Activated CD8-positive, alpha-beta memory T cell treated with anti-CD3 and anti-CD28 coated beads for 36 hours (primary cell): ENCODE data around the gene CLCF1. TPM values are rescaled to one million over a fixed set of nuclear protein-coding genes. Genes with fewer than 3 reads are reported as not detected.

Source experiments
- CTCF ChIA-PET: fragments of 350-600 bp; sonication (Branson Sonifier 250); formaldehyde crosslinking; loops from one replicate; lab custom pipeline; 2021; ENCODE audit warnings: antibody characterized with exemption; lab: Charles Lee
- POLR2A ChIA-PET: fragments of 350-600 bp; sonication (Branson Sonifier 250); formaldehyde crosslinking; loops from one replicate; lab custom pipeline; 2021; ENCODE audit warnings: antibody characterized with exemption; lab: Charles Lee
- total RNA-seq, 2 experiments: library from RNA; stranded (reverse); gene quantifications; one replicate each; pipeline ENCODE4 v1.2.3, GENCODE V29; 2021

Gene CLCF1
- total RNA-seq, 2 experiments from 2014 or later = 2.9 to 3.5 TPM

DNA sequence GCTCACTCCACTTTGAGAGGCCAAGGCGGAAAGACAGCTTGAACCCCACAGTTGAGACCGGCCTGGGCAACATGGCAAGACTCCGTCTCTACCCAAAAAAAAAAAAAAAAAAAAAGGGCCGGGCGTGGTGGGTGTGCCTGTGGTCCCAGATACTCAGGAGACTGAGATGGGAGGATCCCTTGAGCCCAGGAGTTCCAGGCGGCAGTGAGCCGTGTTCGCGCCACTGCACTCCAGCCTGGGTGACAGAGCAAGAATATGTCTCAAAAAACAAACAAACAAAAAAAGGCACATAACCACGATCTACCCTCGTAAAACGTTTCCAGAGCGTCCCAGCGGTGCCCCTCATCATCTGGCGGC is 17.5 kb upstream of the CLCF1 start:
- POLR2A ChIA-PET = interaction anchor here (0.7 to 2.4 kb wide), 4 partner anchors 10 to 96 kb away, joined by 8 to 26 read pairs (median 11); partner anchors contain the start of gene PPP1CA
- CTCF ChIA-PET = interaction anchor here (0.6 to 4.0 kb wide), 7 partner anchors 9 to 98 kb away, joined by 3 to 24 read pairs (median 7); partner anchors contain the start of genes POLD4 and PPP1CA

DNA sequence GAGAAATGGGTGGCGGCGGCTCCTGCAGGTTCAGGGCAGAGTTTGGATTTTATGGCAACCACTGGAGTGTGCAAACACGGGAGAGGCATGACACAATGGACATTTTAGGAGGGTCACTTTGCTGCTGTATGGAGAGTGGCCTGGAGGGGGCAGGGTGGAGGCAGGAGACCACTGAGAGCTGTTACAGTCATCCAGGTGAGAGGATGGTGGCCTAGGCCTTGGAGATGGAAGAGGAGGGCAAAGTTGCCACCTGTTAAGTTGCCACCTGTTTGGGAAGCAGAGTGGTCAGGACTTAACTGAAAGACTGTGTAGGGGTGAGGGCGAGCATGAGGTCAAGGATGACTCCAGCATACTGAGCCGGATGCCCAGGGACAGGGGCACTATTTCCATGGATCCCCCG is 16.1 kb upstream of the CLCF1 start:
- ChIA-PET CTCF (interaction anchor here (1.0 to 4.0 kb wide), 10 partner anchors 9 to 72 kb away, joined by 3 to 24 read pairs (median 5); partner anchors contain the start of genes POLD4, PPP1CA, PTPRCAP and TBC1D10C), POLR2A (no interaction called here)

DNA sequence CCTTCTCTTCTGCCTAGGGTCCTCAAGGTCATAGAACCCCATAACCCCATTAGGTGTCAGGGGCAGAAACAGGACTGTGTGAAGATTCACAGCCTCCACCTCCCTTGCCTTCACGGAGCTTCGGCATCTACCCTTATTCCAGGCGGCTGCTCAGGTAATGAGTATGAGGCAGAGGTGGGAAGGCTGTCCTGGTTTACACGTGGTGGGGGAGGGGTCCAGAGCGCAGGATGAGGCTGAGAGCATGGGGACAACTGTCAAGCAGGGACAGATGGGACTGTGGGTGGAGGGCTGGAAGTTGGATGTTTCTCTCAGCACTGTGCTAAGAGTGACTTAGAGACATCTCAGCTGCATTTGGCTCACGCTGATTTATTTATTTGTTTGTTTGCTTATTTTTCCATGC is 14.1 kb upstream of the CLCF1 start:
- CTCF ChIA-PET = interaction anchor here (0.7 to 19.8 kb wide), 5 partner anchors 14 to 89 kb away, joined by 3 to 601 read pairs (median 3); partner anchors contain the start of genes POLD4 and PPP1CA
- POLR2A ChIA-PET = no interaction called here

- ChIA-PET POLR2A (interaction anchor here (0.7 to 1.0 kb wide), 2 partner anchors 8 to 34 kb away, joined by 3 to 5 read pairs; no protein-coding TSS in a partner anchor), CTCF (interaction anchor here (0.7 to 19.8 kb wide), 7 partner anchors 13 to 89 kb away, joined by 3 to 601 read pairs (median 3); partner anchors contain the start of genes CLCF1, POLD4 and PPP1CA)
These were observed 13.7 kb upstream of the CLCF1 start for GRCh38 chr11:67387069-67387468.

- ChIA-PET POLR2A (no interaction called here), CTCF (interaction anchor here (0.5 to 19.8 kb wide), 5 partner anchors 8 to 195 kb away, joined by 3 to 601 read pairs (median 4); partner anchors contain the start of genes CLCF1 and POLD4)
These were observed 11.5 kb upstream of the CLCF1 start for GRCh38 chr11:67384851-67385366.

DNA sequence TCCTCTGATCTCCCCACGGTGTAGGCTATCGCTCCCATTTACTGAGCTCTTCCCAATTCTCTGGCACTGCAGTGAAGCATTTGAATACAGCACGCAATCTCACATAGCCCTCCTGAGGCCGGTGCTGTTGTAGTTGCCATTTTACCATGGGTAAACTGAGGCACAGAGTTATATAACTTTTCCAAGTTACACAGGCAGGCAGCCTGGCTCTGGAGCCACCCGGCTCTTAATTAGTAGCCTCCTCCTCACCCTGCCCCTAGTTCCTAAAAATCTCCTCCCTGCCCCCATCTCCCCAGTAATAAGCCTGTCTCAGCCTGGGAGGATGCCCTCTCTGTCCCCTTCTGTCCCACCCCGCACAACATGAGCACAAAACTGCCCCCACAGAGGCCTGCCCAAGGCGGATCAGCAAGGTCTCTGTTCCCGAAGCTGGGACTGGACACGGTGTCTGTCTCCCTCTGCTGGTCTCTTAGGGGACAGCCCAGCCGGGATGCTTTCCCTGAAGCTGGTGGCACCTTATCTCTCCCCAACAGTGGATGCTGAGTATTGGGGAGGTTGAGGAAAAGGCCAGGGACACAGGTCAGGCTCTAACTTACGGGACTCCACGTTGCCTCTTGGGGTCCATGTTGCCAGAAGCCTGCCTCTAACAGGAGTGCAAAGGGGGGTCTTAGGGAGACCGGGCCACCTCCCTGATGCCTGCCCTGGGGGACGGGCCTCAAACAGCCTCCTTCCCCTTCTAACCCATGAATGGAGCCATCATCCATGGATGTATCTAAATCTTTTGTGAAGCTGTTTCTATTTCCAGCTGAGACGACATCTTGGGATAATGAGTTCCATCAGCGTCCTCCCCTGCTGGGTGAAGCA is 9.1 kb upstream of the CLCF1 start:
- CTCF ChIA-PET = interaction anchor here (0.6 to 19.8 kb wide), 33 partner anchors 9 to 159 kb away, joined by 3 to 601 read pairs (median 4); partner anchors contain the start of genes CLCF1, GRK2, POLD4 and PPP1CA
- POLR2A ChIA-PET = interaction anchor here (0.7 to 1.6 kb wide), 3 partner anchors 27 to 31 kb away, joined by 3 to 5 read pairs (median 4); partner anchors contain the start of gene POLD4

DNA sequence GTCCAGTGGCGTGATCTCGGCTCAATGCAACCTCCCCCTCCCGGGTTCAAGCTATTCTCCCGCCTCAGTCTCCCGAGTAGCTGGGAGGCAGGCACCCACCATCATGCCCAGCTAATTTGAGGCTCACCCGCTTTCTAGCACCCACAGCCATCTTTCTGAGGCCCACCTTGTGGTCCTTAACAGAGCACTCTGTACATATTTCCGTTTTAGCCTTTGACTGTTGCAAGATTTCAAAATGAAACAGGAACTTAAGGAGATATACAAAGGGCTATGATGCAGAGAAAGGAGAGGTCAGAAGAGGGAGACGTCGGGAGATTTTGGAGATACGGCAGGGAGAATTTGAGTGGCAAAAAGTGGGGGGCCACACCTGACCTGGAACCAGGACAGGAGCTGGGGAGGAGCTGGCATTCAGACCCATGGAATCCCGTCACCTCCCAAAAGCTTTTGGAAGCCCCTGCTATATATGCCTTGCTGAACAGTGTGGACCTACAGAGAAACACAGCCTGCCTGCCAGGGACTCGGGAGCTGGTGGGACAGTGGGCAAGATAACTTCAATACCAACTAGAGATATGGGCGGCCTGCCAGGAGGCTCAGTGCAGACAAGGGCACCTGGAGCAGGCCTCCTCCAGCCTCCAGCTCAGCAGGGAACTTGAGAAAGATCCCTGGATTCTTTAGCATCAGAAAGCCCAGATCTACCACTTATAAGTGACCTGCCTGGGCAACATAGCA is 8.0 kb upstream of the CLCF1 start:
- ChIA-PET CTCF (interaction anchor here (1.1 to 19.8 kb wide), 15 partner anchors 8 to 142 kb away, joined by 3 to 601 read pairs (median 7); partner anchors contain the start of genes CLCF1, POLD4, PPP1CA and RAD9A), POLR2A (interaction anchor here (1.5 to 1.6 kb wide), 2 partner anchors 26 to 28 kb away, joined by 4 to 5 read pairs; partner anchors contain the start of gene POLD4)

DNA sequence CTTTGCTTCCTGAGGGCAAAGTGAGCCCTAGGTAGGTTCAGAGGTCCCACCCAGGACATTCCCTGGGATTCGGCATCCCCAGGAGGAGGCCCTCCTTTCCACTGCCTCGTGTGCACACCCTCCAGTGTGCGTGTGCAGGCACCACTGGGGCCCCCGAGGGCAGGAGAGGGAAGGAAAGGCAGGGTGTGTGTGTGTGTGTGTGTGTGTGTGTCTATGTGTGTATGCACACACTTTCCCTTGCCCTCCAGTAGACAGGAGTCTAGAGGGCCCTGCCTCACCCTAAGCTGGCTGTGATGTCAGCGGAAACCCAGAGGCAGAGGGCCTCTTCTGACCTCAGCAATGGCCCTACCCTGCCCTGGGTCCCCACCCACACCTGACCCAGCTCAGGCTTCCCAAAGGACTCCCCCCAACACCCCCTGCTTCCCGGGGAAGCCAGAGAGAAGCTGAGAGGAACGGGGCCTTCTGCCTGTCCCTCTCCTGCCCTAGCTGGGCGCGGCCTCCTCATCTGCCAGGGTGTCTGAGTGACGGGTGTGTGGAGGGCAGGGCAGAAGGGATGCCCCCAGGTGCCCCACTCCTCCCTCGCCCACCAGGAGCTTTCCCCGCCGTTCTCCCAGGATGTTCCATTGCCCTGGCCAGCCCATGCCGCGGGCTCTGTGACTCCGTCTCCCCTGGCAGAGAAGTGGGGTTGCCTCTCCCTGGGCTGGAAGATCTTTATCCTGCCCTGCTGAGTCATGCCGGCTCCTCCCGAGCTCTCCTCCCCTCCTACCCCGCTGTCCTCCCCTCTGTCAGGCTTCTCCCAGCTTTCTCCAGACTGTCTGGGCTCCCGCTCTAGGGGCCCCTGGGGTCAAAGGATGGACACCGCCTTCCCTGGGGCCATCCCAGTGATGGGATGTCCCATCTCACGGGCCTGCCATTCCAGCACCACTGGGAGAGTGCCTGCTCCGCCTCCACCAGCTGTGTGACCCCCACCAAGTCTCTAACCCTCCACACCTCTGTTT is 6.0 kb upstream of the CLCF1 start:
- POLR2A ChIA-PET = no interaction called here
- CTCF ChIA-PET = interaction anchor here (0.8 to 19.8 kb wide), 3 partner anchors 9 to 21 kb away, joined by 3 to 601 read pairs (median 4); partner anchors contain the start of gene POLD4

GRCh38 chr11:67378544-67378943 is 5.1 kb upstream of the CLCF1 start:
- POLR2A ChIA-PET = no interaction called here
- CTCF ChIA-PET = interaction anchor here (2.1 to 19.8 kb wide), 2 partner anchors 20 to 34 kb away, joined by 6 to 601 read pairs; partner anchors contain the start of gene POLD4

DNA sequence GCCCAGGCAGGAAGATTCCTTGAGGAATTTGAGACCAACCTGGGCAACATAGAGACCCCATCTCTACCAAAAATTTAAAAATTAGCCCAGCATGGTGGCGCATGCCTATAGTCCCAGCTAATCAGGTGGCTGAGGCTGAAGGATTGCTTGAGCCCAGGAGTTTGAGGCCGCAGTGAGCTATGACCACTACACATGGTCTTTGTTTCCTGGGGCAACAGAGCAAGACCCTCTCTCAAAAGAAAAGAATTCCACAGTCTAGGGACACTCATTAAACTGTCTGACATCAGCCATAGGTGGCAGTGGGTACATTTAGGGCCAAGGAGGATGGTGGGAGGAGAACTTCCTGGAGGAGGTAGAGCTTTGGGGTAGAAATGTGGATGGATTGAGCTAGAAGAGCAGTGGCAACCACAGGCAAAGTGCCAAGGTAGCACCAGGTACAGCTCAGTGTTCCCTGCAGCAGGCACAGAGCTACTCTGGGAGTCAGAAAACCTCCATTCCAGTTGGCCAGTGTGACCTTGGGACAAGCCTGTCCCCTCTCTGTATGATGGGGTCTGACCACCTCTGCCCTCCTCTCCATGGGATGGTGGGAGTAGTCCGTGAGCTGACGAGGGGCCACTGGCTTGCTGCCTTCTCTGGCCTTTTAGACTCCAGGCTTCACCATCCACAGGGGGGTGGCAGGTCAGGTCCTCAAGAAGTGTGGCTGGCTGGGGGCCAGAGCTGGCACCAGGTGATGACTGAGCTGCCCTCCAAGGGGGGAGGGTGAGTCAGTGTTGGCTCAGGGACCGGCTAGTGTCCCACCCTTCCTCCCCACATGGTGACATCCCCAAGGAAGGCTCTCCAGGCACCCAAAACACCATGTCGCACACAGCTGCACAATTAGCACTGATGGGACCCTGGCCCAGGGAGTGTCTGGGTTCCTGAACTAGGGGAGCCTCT is 3.7 kb upstream of the CLCF1 start:
- CTCF ChIA-PET = interaction anchor here (0.6 to 19.8 kb wide), 6 partner anchors 8 to 60 kb away, joined by 3 to 601 read pairs (median 5); partner anchors contain the start of gene POLD4
- POLR2A ChIA-PET = interaction anchor here (0.6 to 1.1 kb wide), 4 partner anchors 9 to 33 kb away, joined by 3 to 7 read pairs (median 4); partner anchors contain the start of gene POLD4

- CTCF ChIA-PET = interaction anchor here (1.0 to 19.8 kb wide), 5 partner anchors 10 to 59 kb away, joined by 4 to 601 read pairs (median 6); partner anchors contain the start of gene POLD4
- POLR2A ChIA-PET = interaction anchor here (0.8 to 1.1 kb wide), 2 partner anchors 21 to 23 kb away, joined by 3 to 6 read pairs; partner anchors contain the start of gene POLD4
These were observed 2.8 kb upstream of the CLCF1 start for GRCh38 chr11:67376063-67376820.

DNA sequence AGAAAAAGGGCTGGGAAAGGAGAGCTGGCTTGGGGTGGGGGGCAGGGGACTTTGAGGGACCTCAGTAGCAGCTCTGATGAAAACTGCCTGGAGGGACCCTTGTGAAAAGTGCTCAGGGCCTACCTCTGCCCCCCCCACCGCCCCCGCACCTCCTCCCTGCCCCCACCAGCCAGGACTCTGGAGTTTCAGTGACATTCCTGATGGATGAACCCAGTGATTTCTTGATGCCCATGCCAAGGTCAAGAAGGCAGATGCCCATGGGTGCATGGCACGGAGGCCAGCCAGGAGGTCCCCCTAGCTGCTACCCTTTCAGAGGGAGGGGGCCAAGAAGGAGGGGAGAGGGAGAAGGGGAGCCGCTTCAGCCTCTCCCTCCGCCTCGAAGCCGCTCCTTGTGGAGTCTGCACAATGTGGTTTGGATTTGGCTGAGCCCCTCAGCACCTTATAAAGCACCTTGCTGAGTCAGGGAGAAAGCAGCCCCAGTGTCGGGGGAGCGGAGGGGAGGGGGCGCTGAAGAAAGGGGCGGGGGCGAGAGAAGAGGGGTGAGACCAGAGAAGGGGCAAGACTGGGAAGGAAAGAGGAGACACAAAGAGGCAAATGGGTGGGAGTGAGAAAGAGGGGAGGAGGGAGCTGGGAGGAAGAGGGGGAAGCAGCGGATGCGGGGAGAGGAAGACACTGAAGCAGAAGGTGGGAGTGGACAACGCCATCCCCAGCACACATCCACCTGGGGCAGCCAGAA is 2.1 kb upstream of the CLCF1 start:
- CTCF ChIA-PET = interaction anchor here (0.6 to 19.8 kb wide), 4 partner anchors 15 to 111 kb away, joined by 3 to 601 read pairs (median 5); partner anchors contain the start of gene POLD4
- POLR2A ChIA-PET = no interaction called here

DNA sequence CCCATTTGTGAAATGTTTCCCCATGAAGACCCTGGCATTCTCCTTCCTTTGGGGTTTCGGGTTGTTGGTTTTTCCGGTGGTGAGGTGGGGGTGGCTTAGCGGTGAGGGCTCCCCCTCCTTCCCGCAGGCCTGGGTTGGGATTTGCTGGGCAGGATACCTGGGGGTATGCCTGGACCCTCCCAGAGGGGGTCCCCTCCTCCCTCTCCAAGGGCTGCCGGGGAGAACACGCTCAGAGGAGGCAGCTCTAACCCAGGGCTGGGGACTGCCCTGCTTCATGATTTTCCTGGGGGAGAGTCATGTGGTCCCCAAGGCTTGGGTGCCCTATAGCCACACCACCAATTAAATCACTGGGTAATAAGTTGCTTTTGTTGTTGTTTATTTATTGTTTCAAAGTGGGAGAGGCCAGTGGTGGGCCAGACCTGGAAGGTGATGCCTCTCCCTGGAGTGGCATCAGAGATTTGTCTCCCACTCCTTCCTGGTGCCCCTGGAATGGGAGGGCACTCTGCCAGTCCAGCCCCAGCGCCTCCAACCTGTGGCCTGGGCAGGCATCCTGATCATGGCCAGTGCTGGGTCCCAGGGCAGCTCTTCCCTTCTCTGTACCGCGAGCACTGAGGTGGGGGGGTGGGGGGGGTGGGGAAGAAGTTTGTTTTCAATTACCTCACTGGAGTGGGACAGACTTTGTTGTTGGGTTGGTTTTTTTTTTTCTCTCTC is 1.3 kb upstream of the CLCF1 start:
- CTCF ChIA-PET = interaction anchor here (0.6 to 19.8 kb wide), 6 partner anchors 8 to 113 kb away, joined by 3 to 601 read pairs (median 5); partner anchors contain the start of gene POLD4
- POLR2A ChIA-PET = no interaction called here
